Measurements from ENCODE around the gene DRD2. TPM values are rescaled to one million over a fixed set of nuclear protein-coding genes. Genes with fewer than 3 reads are reported as not detected.

The DRD2 gene
- total and polyA plus RNA-seq, 2 of the 13 experiments (the other 11 are each of a cell fraction or from before 2014, with no cell fraction given), result not detected

DNA sequence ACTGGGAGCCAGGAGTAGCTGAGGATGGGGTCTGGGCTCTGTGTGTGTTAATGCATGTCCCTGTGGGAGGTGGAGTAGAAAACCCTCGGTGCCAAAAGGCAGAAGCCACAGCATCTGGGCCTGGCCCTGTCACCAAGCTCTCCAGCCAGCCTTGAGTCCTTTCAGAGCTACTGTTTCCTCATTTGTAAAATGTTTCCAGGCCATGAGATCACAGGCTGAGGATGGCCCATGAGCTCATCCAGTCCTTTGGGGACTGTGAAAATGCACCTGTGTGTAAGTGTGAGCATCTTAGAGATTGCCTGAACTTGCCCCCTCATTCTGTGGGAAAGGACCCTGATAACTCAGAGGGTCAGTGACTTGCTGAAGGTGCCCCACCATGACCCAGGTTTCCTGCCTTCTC lies 78.5 kb downstream of the DRD2 start (continued):
- TF ChIP-seq, protein P1, sequence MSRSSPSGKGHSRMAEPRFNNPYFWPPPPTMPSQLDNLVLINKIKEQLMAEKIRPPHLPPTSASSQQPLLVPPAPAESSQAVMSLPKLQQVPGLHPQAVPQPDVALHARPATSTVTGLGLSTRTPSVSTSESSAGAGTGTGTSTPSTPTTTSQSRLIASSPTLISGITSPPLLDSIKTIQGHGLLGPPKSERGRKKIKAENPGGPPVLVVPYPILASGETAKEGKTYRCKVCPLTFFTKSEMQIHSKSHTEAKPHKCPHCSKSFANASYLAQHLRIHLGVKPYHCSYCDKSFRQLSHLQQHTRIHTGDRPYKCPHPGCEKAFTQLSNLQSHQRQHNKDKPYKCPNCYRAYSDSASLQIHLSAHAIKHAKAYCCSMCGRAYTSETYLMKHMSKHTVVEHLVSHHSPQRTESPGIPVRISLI (CRISPR knock-in tag; IDR thresholded peaks at IDR 0.05; ENCODE audit: borderline replicate concordance), result no peak
- TF ChIP-seq ZSCAN20 (CRISPR knock-in tag; IDR thresholded peaks at IDR 0.05; ENCODE audit: borderline replicate concordance) (no peak), POLR2AphosphoS2 (IDR thresholded peaks at IDR 0.05; ENCODE audit: low read depth, low read length) (no peak)

DNA sequence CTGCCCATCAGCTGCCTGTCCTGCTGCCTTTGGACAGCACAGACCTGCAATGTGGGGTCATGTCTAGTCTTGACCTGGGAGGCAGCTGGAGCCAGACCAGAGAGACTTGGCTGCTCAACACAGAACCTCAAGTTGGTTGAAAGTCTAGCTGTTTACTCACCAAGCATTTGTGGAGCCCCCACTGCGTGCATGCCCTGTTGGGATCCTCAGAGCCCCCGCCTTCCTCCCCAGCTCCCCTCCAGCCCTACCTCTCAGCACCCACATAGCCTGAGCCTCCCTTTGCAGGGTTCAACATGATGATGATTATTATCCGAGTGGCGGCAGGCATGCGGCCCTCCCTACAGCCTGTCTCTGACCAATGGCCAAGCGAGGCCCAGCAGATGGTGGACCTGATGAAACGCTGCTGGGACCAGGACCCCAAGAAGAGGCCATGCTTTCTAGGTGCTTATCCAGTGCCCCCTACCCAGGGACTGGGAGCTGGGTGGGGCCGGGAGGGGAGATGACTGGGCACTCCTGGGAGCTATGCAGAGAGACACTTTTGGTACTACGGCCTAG lies 79.3 kb downstream of the DRD2 start:
- FAIRE-seq, result no peak
- ChIA-PET CTCF (ENCODE audit: low intra/inter-chr PET ratio, low total read pairs) (no interaction called here), POLR2A (no interaction called here)
- H3K27me3 ChIP-seq (ENCODE audit: control insufficient read depth in 1 of 2, insufficient read depth in 2 of 2, low read length in 2 of 2), result peaks cover 2 to 15% of the 10 kb centered on the region in 2 experiments; a peak in 4 of 5 replicates
- DNase-seq (ENCODE audit: low spot score), result no peak
- in situ Hi-C loops (cut with HindIII; ENCODE audit: extremely low pct_ligation_motif_present, low pct_unique_long_range_greater_than_20kb) (no loop called here), intact Hi-C loops (cut with micrococcal nuclease; ENCODE audit: unreplicated experiment) (no loop called here)
- no peak overlapping the region for H3K9ac ChIP-seq (ENCODE audit: insufficient read depth, low read depth, low read length)
- ATAC-seq, result no peak
- no peak overlapping the region for H3K27ac ChIP-seq (ENCODE audit: extremely low read length, insufficient read depth, low read length)
- TF ChIP-seq STAT5B (CRISPR knock-in tag; IDR thresholded peaks at IDR 0.05) (no peak), SP1 (IDR thresholded peaks at IDR 0.05) (no peak), SP1 (CRISPR knock-in tag; IDR thresholded peaks at IDR 0.05) (no peak)
- H3K9me3 ChIP-seq (ENCODE audit: low read length), result no peaks in the 10 kb centered on the region
- no TSS peak for BruUV-seq (replicated peaks)
- H3K4me2 ChIP-seq (ENCODE audit: low read depth, low read length), result no peak overlapping the region
- H2AFZ ChIP-seq (ENCODE audit: low read length), result no peak overlapping the region
- H3K36me3 ChIP-seq (replicated peaks in 1 of 2; ENCODE audit: control insufficient read depth in 1 of 2, insufficient read depth in 2 of 2, low read length in 2 of 2), result no peaks in the 10 kb centered on the region
- H3K4me3 ChIP-seq (replicated peaks in 1 of 3; ENCODE audit: insufficient read depth in 1 of 3, low read depth in 2 of 3, low read length in 3 of 3), result no peak overlapping the region
- WGBS (ENCODE audit: low lambda C conversion rate), result 26% methylated on average over 7 of the region's 9 CpGs
- H3K4me1 ChIP-seq (ENCODE audit: insufficient read depth, low read length), result no peaks in the 10 kb centered on the region
- no peaks in the 10 kb centered on the region for H3K79me2 ChIP-seq (ENCODE audit: insufficient read depth, low read length)
- no peaks in the 10 kb centered on the region for H4K20me1 ChIP-seq (ENCODE audit: insufficient read depth, low read length)

DNA sequence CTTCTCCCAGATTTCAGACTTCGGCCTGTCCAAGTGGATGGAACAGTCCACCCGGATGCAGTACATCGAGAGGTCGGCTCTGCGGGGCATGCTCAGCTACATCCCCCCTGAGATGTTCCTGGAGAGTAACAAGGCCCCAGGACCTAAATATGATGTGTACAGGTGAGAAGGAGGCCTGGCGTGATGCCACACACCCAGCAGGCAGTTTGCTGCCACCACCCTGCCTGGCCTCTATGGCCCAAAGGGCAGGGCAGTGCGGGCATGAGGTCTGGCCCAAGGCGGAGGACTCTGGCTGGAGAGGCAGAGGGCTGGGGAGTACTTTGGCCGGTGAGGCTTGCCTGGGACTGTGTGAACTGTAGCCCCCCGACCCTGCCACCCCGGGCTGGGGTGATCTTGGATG lies 80.3 kb downstream of the DRD2 start:
- Histone ChIP-seq H3K4me1 (ENCODE audit: insufficient read depth, low read length) (no peaks in the 10 kb centered on the region), H2AFZ (ENCODE audit: low read length) (no peak overlapping the region), H3K9me3 (ENCODE audit: low read length) (no peaks in the 10 kb centered on the region), H3K36me3 (replicated peaks in 1 of 2; ENCODE audit: control insufficient read depth in 1 of 2, insufficient read depth in 2 of 2, low read length in 2 of 2) (no peaks in the 10 kb centered on the region), H3K9ac (ENCODE audit: insufficient read depth, low read depth, low read length) (no peak overlapping the region), H3K79me2 (ENCODE audit: insufficient read depth, low read length) (no peaks in the 10 kb centered on the region), H3K4me3 (replicated peaks in 1 of 3; ENCODE audit: insufficient read depth in 1 of 3, low read depth in 2 of 3, low read length in 3 of 3) (no peak overlapping the region), H4K20me1 (ENCODE audit: insufficient read depth, low read length) (no peaks in the 10 kb centered on the region), H3K27ac (ENCODE audit: extremely low read length, insufficient read depth, low read length) (no peak overlapping the region), H3K4me2 (ENCODE audit: low read depth, low read length) (no peak overlapping the region), H3K27me3 (ENCODE audit: control insufficient read depth in 1 of 2, insufficient read depth in 2 of 2, low read length in 2 of 2) (peaks cover 2 to 15% of the 10 kb centered on the region in 2 experiments; a peak in 4 of 5 replicates)
- in situ Hi-C loops (cut with HindIII; ENCODE audit: extremely low pct_ligation_motif_present, low pct_unique_long_range_greater_than_20kb) (no loop called here), intact Hi-C loops (cut with micrococcal nuclease; ENCODE audit: unreplicated experiment) (no loop called here)
- no TSS peak for BruUV-seq (replicated peaks)
- FAIRE-seq (no peak), ATAC-seq (no peak), DNase-seq (ENCODE audit: low spot score) (no peak)
- ChIA-PET CTCF (ENCODE audit: low intra/inter-chr PET ratio, low total read pairs) (no interaction called here), POLR2A (no interaction called here)
- 67% methylated on average over 6 of the region's 11 CpGs for WGBS (ENCODE audit: low lambda C conversion rate)
- TF ChIP-seq ZSCAN9 (CRISPR knock-in tag; IDR thresholded peaks at IDR 0.05; ENCODE audit: borderline replicate concordance) (no peak), MED8 (CRISPR knock-in tag; IDR thresholded peaks at IDR 0.05; ENCODE audit: insufficient replicate concordance) (no peak), XRCC5 (optimal IDR thresholded peaks at IDR 0.05; ENCODE audit: low read length) (no peak), NFE2L2 (IDR thresholded peaks at IDR 0.05; ENCODE audit: low read length) (no peak)
- TF ChIP-seq, protein P2, sequence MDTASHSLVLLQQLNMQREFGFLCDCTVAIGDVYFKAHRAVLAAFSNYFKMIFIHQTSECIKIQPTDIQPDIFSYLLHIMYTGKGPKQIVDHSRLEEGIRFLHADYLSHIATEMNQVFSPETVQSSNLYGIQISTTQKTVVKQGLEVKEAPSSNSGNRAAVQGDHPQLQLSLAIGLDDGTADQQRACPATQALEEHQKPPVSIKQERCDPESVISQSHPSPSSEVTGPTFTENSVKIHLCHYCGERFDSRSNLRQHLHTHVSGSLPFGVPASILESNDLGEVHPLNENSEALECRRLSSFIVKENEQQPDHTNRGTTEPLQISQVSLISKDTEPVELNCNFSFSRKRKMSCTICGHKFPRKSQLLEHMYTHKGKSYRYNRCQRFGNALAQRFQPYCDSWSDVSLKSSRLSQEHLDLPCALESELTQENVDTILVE (CRISPR knock-in tag; IDR thresholded peaks at IDR 0.05), result no peak
- TF ChIP-seq, protein P3, sequence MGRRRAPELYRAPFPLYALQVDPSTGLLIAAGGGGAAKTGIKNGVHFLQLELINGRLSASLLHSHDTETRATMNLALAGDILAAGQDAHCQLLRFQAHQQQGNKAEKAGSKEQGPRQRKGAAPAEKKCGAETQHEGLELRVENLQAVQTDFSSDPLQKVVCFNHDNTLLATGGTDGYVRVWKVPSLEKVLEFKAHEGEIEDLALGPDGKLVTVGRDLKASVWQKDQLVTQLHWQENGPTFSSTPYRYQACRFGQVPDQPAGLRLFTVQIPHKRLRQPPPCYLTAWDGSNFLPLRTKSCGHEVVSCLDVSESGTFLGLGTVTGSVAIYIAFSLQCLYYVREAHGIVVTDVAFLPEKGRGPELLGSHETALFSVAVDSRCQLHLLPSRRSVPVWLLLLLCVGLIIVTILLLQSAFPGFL (CRISPR knock-in tag; IDR thresholded peaks at IDR 0.05), result no peak
- TF ChIP-seq, protein P4, sequence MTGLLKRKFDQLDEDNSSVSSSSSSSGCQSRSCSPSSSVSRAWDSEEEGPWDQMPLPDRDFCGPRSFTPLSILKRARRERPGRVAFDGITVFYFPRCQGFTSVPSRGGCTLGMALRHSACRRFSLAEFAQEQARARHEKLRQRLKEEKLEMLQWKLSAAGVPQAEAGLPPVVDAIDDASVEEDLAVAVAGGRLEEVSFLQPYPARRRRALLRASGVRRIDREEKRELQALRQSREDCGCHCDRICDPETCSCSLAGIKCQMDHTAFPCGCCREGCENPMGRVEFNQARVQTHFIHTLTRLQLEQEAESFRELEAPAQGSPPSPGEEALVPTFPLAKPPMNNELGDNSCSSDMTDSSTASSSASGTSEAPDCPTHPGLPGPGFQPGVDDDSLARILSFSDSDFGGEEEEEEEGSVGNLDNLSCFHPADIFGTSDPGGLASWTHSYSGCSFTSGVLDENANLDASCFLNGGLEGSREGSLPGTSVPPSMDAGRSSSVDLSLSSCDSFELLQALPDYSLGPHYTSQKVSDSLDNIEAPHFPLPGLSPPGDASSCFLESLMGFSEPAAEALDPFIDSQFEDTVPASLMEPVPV (CRISPR knock-in tag; IDR thresholded peaks at IDR 0.05), result no peak
